ENCODE results near the gene PRRT3. TPM values are rescaled to one million over a fixed set of nuclear protein-coding genes. Genes with fewer than 3 reads are reported as not detected.

Gene PRRT3
- total and polyA plus RNA-seq, 2 of the 8 experiments (the other 6 are each of a cell fraction or from before 2014, with no cell fraction given): 9.0 to 9.2 TPM

- Histone ChIP-seq H3K14ac (ENCODE audit: insufficient read length) (no peak overlapping the region), H3K23ac (ENCODE audit: insufficient read length) (no peak overlapping the region), H2BK20ac (ENCODE audit: low read length) (no peak overlapping the region), H3K79me1 (ENCODE audit: low read depth, low read length) (no peaks in the 10 kb centered on the region), H3K23me2 (ENCODE audit: low read depth, low read length) (peaks cover 10% of the 10 kb centered on the region; the same call in 1 of the 2 replicates), H3K4me1 (replicated peaks in 1 of 4; ENCODE audit: control insufficient read depth in 3 of 4, insufficient read depth in 4 of 4, low read length in 3 of 4) (peaks cover 0 to 20% (median 17%) of the 10 kb centered on the region in 4 experiments; a peak in 6 of 7 replicates), H3K79me2 (ENCODE audit: control insufficient read depth in 1 of 2, insufficient read depth in 2 of 2, low read length in 2 of 2) (no peaks in the 10 kb centered on the region), H4K20me1 (replicated peaks in 1 of 2; ENCODE audit: control insufficient read depth in 1 of 2, insufficient read depth in 2 of 2, low read length in 2 of 2) (no peaks in the 10 kb centered on the region), H3K4me3 (ENCODE audit: extremely low read depth in 1 of 4, insufficient read depth in 2 of 4, low read depth in 3 of 4, low read length in 4 of 4) (no peak overlapping the region), H3K27ac (ENCODE audit: low read depth, low read length) (no peak overlapping the region), H2BK12ac (ENCODE audit: low read depth, low read length) (no peak overlapping the region), H3K56ac (replicated peaks; ENCODE audit: insufficient read length, low read depth, low read length) (no peak overlapping the region), H3K4ac (replicated peaks; ENCODE audit: insufficient read length, low read depth, low read length) (no peak overlapping the region), H2AK5ac (ENCODE audit: low read depth, low read length) (no peak overlapping the region), H4K91ac (replicated peaks; ENCODE audit: insufficient read length, low read length) (no peak overlapping the region), H3K18ac (ENCODE audit: extremely low read depth, low read length) (no peak overlapping the region), H4K5ac (ENCODE audit: insufficient read length, low read depth, low read length) (no peak overlapping the region), H2BK120ac (replicated peaks; ENCODE audit: low read depth, low read length) (no peak overlapping the region), H3K9ac (replicated peaks in 1 of 4; ENCODE audit: extremely low read depth in 1 of 4, low read depth in 3 of 4, low read length in 3 of 4) (no peak overlapping the region), H3K9me3 (ENCODE audit: insufficient read depth in 2 of 2, low read depth in 1 of 2, low read length in 1 of 2) (peaks cover 0 to 6% of the 10 kb centered on the region in 2 experiments; a peak in 2 of 4 replicates), H3K27me3 (replicated peaks in 1 of 4; ENCODE audit: control insufficient read depth in 3 of 4, extremely low read depth in 1 of 4, insufficient read depth in 3 of 4, low read length in 3 of 4) (peaks cover 0 to 18% (median 10%) of the 10 kb centered on the region in 4 experiments; a peak in 5 of 7 replicates), H2BK5ac (ENCODE audit: low read depth, low read length) (no peak overlapping the region), H2BK15ac (ENCODE audit: low read length) (no peak overlapping the region), H3K36me3 (ENCODE audit: control insufficient read depth in 2 of 4, insufficient read depth in 4 of 4, low read length in 3 of 4) (no peaks in the 10 kb centered on the region), H2AFZ (ENCODE audit: low read length) (no peak overlapping the region), H4K8ac (ENCODE audit: extremely low read depth, insufficient read depth, low read length) (no peak overlapping the region), H3K4me2 (ENCODE audit: insufficient read depth in 1 of 2, low read depth in 2 of 2, low read length in 2 of 2) (no peak overlapping the region)
- 92% methylated on average over 5 of the region's 5 CpGs; no CpG with 5 or more reads in 1 of the 2 experiments for WGBS, 2 experiments (ENCODE audit: extremely low coverage in 1 of 2, insufficient coverage in 1 of 2, insufficient read length in 1 of 2, insufficient replicate concordance in 2 of 2, low coverage in 1 of 2, low lambda C conversion rate in 2 of 2, missing lambda C conversion rate in 1 of 2)
- DNase-seq (ENCODE audit: low read depth in 1 of 2, low spot score in 2 of 2) (no peak), FAIRE-seq (no peak)
- ChIA-PET CTCF (ENCODE audit: partially characterized antibody) (interaction anchor here (0.6 to 9.1 kb wide), 12 partner anchors 9 to 1158 kb away, joined by 3 to 76 read pairs (median 4); partner anchors contain the start of gene CRELD1), POLR2A (ENCODE audit: partially characterized antibody) (interaction anchor here (1.0 to 5.5 kb wide), 7 partner anchors 8 to 228 kb away, joined by 3 to 43 read pairs (median 4); partner anchors contain the start of genes CRELD1, IL17RE and VHL)
- TF ChIP-seq HDAC6 (IDR thresholded peaks at IDR 0.05; ENCODE audit: low read depth, low read length): no peak
- TF ChIP-seq ASH2L (IDR thresholded peaks at IDR 0.05; ENCODE audit: low read length): no peak
- no peak for TF ChIP-seq EGR1 (IDR thresholded peaks at IDR 0.05; ENCODE audit: borderline replicate concordance, low read depth, low read length)
- TF ChIP-seq CHD2 (IDR thresholded peaks at IDR 0.05; ENCODE audit: low read length): no peak
- TF ChIP-seq CBX8 (IDR thresholded peaks at IDR 0.05; ENCODE audit: borderline replicate concordance, low read depth, low read length): no peak
- no peak for TF ChIP-seq RNF2 (IDR thresholded peaks at IDR 0.05; ENCODE audit: borderline replicate concordance, low read depth, low read length, missing control alignments, poor library complexity, severe bottlenecking)
- no peak for TF ChIP-seq JUN (IDR thresholded peaks at IDR 0.05; ENCODE audit: low read depth, low read length)
- TF ChIP-seq POLR2A (IDR thresholded peaks at IDR 0.05; ENCODE audit: control extremely low read depth in 1 of 2, low read depth in 2 of 2, low read length in 2 of 2): no peak
- no peak for TF ChIP-seq E2F6 (IDR thresholded peaks at IDR 0.05)
- TF ChIP-seq JUND (IDR thresholded peaks at IDR 0.05; ENCODE audit: low read length): no peak
- TF ChIP-seq SP1 (IDR thresholded peaks at IDR 0.05; ENCODE audit: low read depth, low read length): no peak
- no peak for TF ChIP-seq NANOG (IDR thresholded peaks at IDR 0.05; ENCODE audit: insufficient read depth, low read depth, low read length, poor library complexity, severe bottlenecking)
- TF ChIP-seq YY1 (IDR thresholded peaks at IDR 0.05; ENCODE audit: low read depth, low read length): no peak
- TF ChIP-seq PHF8 (conservative IDR thresholded peaks at IDR 0.05; ENCODE audit: low read depth, low read length): no peak
Observed at GRCh38 chr3:9913601-9914000, 38.6 kb downstream of the PRRT3 start.

Data from H1 (cell line).